Trophoblast cell (in vitro differentiated cells and primary cell): ENCODE measurements around the gene METTL21A.

Source experiments
- DNase-seq, 2 donors: peaks; one replicate each; pipeline ENCODE4 v3.0.0-alpha.2; 2016
- H2AFZ ChIP-seq: 2 replicates; pipeline ENCODE4 v1.6.1; 2013; ENCODE audit warnings: low read length, moderate library complexity, mild to moderate bottlenecking; ENCODE audit not compliant: insufficient read depth, poor library complexity
- H2AK5ac ChIP-seq: 2 replicates; pipeline ENCODE4 v1.6.1; 2013; ENCODE audit warnings: mild to moderate bottlenecking, low read length
- H2BK120ac ChIP-seq: 2 replicates; pipeline ENCODE4 v1.6.1; 2013; ENCODE audit warnings: low read length, mild to moderate bottlenecking, moderate library complexity; ENCODE audit not compliant: insufficient read depth, poor library complexity
- H2BK12ac ChIP-seq: 2 replicates; pipeline ENCODE4 v1.6.1; 2013; ENCODE audit warnings: mild to moderate bottlenecking, low read length, moderate library complexity
- H2BK5ac ChIP-seq: 2 replicates; pipeline ENCODE4 v1.6.1; 2013; ENCODE audit warnings: low read length, low read depth, moderate library complexity, mild to moderate bottlenecking; ENCODE audit not compliant: poor library complexity
- H3K14ac ChIP-seq: 2 replicates; pipeline ENCODE4 v1.6.1; 2013; ENCODE audit warnings: mild to moderate bottlenecking, low read length
- H3K18ac ChIP-seq: 2 replicates; pipeline ENCODE4 v1.6.1; 2013; ENCODE audit warnings: mild to moderate bottlenecking, low read length
- H3K23ac ChIP-seq: 2 replicates; pipeline ENCODE4 v1.6.1; 2013; ENCODE audit warnings: low read length
- H3K27ac ChIP-seq: 2 replicates; pipeline ENCODE4 v1.5.1; 2013; ENCODE audit warnings: low read depth, mild to moderate bottlenecking, inconsistent platforms, low read length, moderate library complexity
- H3K27me3 ChIP-seq: 2 replicates; pipeline ENCODE4 v1.6.1; 2013; ENCODE audit warnings: inconsistent platforms, mild to moderate bottlenecking, low read length, moderate library complexity; ENCODE audit not compliant: insufficient read depth
- H3K36me3 ChIP-seq, 2 experiments: 1 replicate in 1 of 2; 2 replicates in 1 of 2; pipeline ENCODE4 v1.6.1; 2013; ENCODE audit warnings: low read length in 2 of 2, mild to moderate bottlenecking in 2 of 2, moderate library complexity in 1 of 2; ENCODE audit not compliant: insufficient read depth in 2 of 2, control insufficient read depth in 1 of 2
- H3K4ac ChIP-seq: 2 replicates; pipeline ENCODE4 v1.6.1; 2013; ENCODE audit warnings: low read depth, mild to moderate bottlenecking, low read length, moderate library complexity
- H3K4me1 ChIP-seq, 2 experiments: 1 replicate in 1 of 2; 2 replicates in 1 of 2; pipeline ENCODE4 v1.6.1; 2013; ENCODE audit warnings: low read length in 2 of 2, mild to moderate bottlenecking in 2 of 2, moderate library complexity in 1 of 2; ENCODE audit not compliant: insufficient read depth in 2 of 2, control insufficient read depth in 1 of 2
- H3K4me2 ChIP-seq: 2 replicates; pipeline ENCODE4 v1.6.1; 2013; ENCODE audit warnings: inconsistent platforms, mild to moderate bottlenecking, low read length, moderate library complexity
- H3K4me3 ChIP-seq: 2 replicates; pipeline ENCODE4 v1.5.1; 2013; ENCODE audit warnings: mild to moderate bottlenecking, low read depth, low read length, inconsistent platforms
- H3K79me1 ChIP-seq: one replicate; pipeline ENCODE4 v1.6.1; 2013; ENCODE audit warnings: low read length
- H3K79me2 ChIP-seq: 2 replicates; pipeline ENCODE4 v1.6.1; 2013; ENCODE audit warnings: low read length, mild to moderate bottlenecking; ENCODE audit not compliant: control insufficient read depth, insufficient read depth, poor library complexity
- H3K9ac ChIP-seq: 2 replicates; pipeline ENCODE4 v1.6.1; 2013; ENCODE audit warnings: mild to moderate bottlenecking, low read length
- H3K9me3 ChIP-seq: 2 replicates; pipeline ENCODE4 v1.6.1; 2013; ENCODE audit warnings: low read depth, mild to moderate bottlenecking, control low read depth, inconsistent platforms, low read length; ENCODE audit not compliant: insufficient read depth
- H4K12ac ChIP-seq: 2 replicates; pipeline ENCODE4 v1.6.1; 2013; ENCODE audit warnings: low read depth, mild to moderate bottlenecking, low read length, moderate library complexity
- H4K8ac ChIP-seq: 2 replicates; pipeline ENCODE4 v1.6.1; 2013; ENCODE audit warnings: low read depth, mild to moderate bottlenecking, low read length, moderate library complexity
- H4K91ac ChIP-seq: one replicate; pipeline ENCODE4 v1.6.1; 2013; ENCODE audit warnings: low read depth, mild to moderate bottlenecking, low read length, moderate library complexity
- WGBS: extraction: QIAGEN DNeasy Blood & Tissue Kit; methylation state at CpG from one replicate; pipeline ENCODE4 v1.1.7; 2013; ENCODE audit warnings: missing lambda C conversion rate; ENCODE audit not compliant: insufficient read length, insufficient coverage; ENCODE audit errors: extremely low coverage; 5-methylcytosine and 5-hydroxymethylcytosine counted together

METTL21A gene

GRCh38 chr2:207587305-207587704, 37.9 kb downstream of the METTL21A start:
- no peak overlapping the region for H3K4ac ChIP-seq
- no peak overlapping the region for H3K4me3 ChIP-seq
- H3K27ac ChIP-seq = no peak overlapping the region
- H2AK5ac ChIP-seq = no peak overlapping the region
- no peaks in the 10 kb centered on the region for H3K27me3 ChIP-seq
- H2BK120ac ChIP-seq = no peak overlapping the region
- H3K9ac ChIP-seq = no peak overlapping the region
- H2BK5ac ChIP-seq = no peak overlapping the region
- no peak overlapping the region for H3K18ac ChIP-seq
- H3K36me3 ChIP-seq = peaks cover 16 to 20% of the 10 kb centered on the region in 2 experiments
- H3K4me2 ChIP-seq = no peak overlapping the region
- no peak overlapping the region for H4K12ac ChIP-seq
- no peak for DNase-seq
- no peak overlapping the region for H4K8ac ChIP-seq
- WGBS = no CpG with 5 or more reads among the region's 7 CpGs
- no peaks in the 10 kb centered on the region for H3K79me2 ChIP-seq
- H3K4me1 ChIP-seq = no peaks in the 10 kb centered on the region
- H3K14ac ChIP-seq = no peak overlapping the region
- H4K91ac ChIP-seq = no peak overlapping the region
- H2AFZ ChIP-seq = no peak overlapping the region
- H2BK12ac ChIP-seq = no peak overlapping the region
- H3K79me1 ChIP-seq = no peaks in the 10 kb centered on the region
- H3K9me3 ChIP-seq = peaks cover 2% of the 10 kb centered on the region
- no peak overlapping the region for H3K23ac ChIP-seq

GRCh38 chr2:207584952-207585351, 40.2 kb downstream of the METTL21A start:
- H3K27me3 ChIP-seq = no peaks in the 10 kb centered on the region
- H3K79me2 ChIP-seq = no peaks in the 10 kb centered on the region
- DNase-seq = no peak
- WGBS = no CpG with 5 or more reads among the region's 4 CpGs
- H3K14ac ChIP-seq = no peak overlapping the region
- H2AFZ ChIP-seq = no peak overlapping the region
- H2BK12ac ChIP-seq = no peak overlapping the region
- no peak overlapping the region for H3K23ac ChIP-seq
- H3K4ac ChIP-seq = no peak overlapping the region
- no peak overlapping the region for H3K18ac ChIP-seq
- H2BK120ac ChIP-seq = no peak overlapping the region
- H3K79me1 ChIP-seq = no peaks in the 10 kb centered on the region
- peaks cover 2% of the 10 kb centered on the region for H3K9me3 ChIP-seq
- H3K4me2 ChIP-seq = no peak overlapping the region
- H2BK5ac ChIP-seq = no peak overlapping the region
- no peak overlapping the region for H4K12ac ChIP-seq
- no peaks in the 10 kb centered on the region for H3K4me1 ChIP-seq
- no peak overlapping the region for H2AK5ac ChIP-seq
- no peak overlapping the region for H4K8ac ChIP-seq
- no peak overlapping the region for H3K27ac ChIP-seq
- no peak overlapping the region for H3K4me3 ChIP-seq
- no peak overlapping the region for H4K91ac ChIP-seq
- H3K36me3 ChIP-seq = peaks cover 11 to 18% of the 10 kb centered on the region in 2 experiments
- no peak overlapping the region for H3K9ac ChIP-seq

GRCh38 chr2:207571370-207571769, 53.8 kb downstream of the METTL21A start:
- Histone ChIP-seq H2BK5ac (no peak overlapping the region), H3K4ac (no peak overlapping the region), H3K27me3 (no peaks in the 10 kb centered on the region), H3K9me3 (no peaks in the 10 kb centered on the region), H4K12ac (no peak overlapping the region), H3K18ac (no peak overlapping the region), H2BK12ac (no peak overlapping the region), H3K14ac (no peak overlapping the region), H2BK120ac (no peak overlapping the region), H2AFZ (no peak overlapping the region), H3K79me1 (no peaks in the 10 kb centered on the region), H4K8ac (no peak overlapping the region), H4K91ac (no peak overlapping the region), H3K9ac (no peak overlapping the region), H3K23ac (no peak overlapping the region), H3K27ac (no peak overlapping the region), H3K79me2 (no peaks in the 10 kb centered on the region), H3K4me1 (no peaks in the 10 kb centered on the region), H2AK5ac (no peak overlapping the region), H3K4me2 (no peak overlapping the region), H3K4me3 (no peak overlapping the region), H3K36me3 (peaks cover 11 to 12% of the 10 kb centered on the region in 2 experiments)
- no CpG with 5 or more reads among the region's 3 CpGs for WGBS
- DNase-seq = peak in 1 of 2 donors; percentile 12

- no peak overlapping the region for H3K18ac ChIP-seq
- H4K12ac ChIP-seq = no peak overlapping the region
- no peak overlapping the region for H3K9ac ChIP-seq
- H3K14ac ChIP-seq = no peak overlapping the region
- no peaks in the 10 kb centered on the region for H3K4me1 ChIP-seq
- H3K79me2 ChIP-seq = no peaks in the 10 kb centered on the region
- H3K79me1 ChIP-seq = no peaks in the 10 kb centered on the region
- no peak overlapping the region for H4K8ac ChIP-seq
- no peak overlapping the region for H2BK120ac ChIP-seq
- H3K36me3 ChIP-seq = peaks cover 8 to 13% of the 10 kb centered on the region in 2 experiments
- no peak overlapping the region for H3K4me2 ChIP-seq
- no peak overlapping the region for H3K4me3 ChIP-seq
- no peak overlapping the region for H4K91ac ChIP-seq
- H3K23ac ChIP-seq = no peak overlapping the region
- DNase-seq = no peak
- H3K27me3 ChIP-seq = no peaks in the 10 kb centered on the region
- no peak overlapping the region for H3K4ac ChIP-seq
- no peak overlapping the region for H3K27ac ChIP-seq
- no peak overlapping the region for H2AK5ac ChIP-seq
- H2AFZ ChIP-seq = no peak overlapping the region
- H3K9me3 ChIP-seq = no peaks in the 10 kb centered on the region
- H2BK5ac ChIP-seq = no peak overlapping the region
- H2BK12ac ChIP-seq = no peak overlapping the region
Observed at GRCh38 chr2:207567671-207568070, 57.5 kb downstream of the METTL21A start.
